Retinal pigment epithelial cell (primary cell): Measurements from ENCODE around the gene INTU.

ENCODE experiments used
- DNase-seq: peaks from one replicate; pipeline ENCODE4 v3.0.0-alpha.2; 2010; ENCODE audit warnings: low read depth
- H3K4me3 ChIP-seq: 2 replicates; pipeline ENCODE4 v1.5.1; 2011; ENCODE audit warnings: mild to moderate bottlenecking, low read length, control low read depth, moderate library complexity
- CTCF ChIP-seq: conservative IDR thresholded peaks from 2 replicates; pipeline ENCODE4 v1.5.1; 2011; ENCODE audit warnings: low read depth, low read length, control low read depth, inconsistent platforms

INTU gene

DNA sequence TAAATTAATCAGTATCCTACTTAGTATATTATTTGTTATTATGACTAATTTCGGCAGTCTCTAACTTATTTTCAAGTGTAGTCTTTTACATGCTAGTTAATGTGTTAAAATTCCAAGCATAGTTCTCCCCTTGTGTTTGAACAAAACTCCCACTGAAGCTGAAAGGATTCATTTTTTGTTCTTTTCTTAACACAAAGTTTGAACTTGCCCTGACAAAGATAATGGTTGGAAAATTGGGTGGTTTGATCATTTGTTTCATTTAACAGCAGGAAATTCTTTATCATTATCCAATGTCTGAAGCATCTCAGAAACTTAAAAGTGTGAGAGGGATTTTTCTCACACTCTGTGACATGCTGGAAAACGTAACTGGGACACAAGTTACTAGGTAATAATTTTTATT is 36.0 kb downstream of the INTU start:
- no peak for TF ChIP-seq CTCF
- DNase-seq = no peak

DNA sequence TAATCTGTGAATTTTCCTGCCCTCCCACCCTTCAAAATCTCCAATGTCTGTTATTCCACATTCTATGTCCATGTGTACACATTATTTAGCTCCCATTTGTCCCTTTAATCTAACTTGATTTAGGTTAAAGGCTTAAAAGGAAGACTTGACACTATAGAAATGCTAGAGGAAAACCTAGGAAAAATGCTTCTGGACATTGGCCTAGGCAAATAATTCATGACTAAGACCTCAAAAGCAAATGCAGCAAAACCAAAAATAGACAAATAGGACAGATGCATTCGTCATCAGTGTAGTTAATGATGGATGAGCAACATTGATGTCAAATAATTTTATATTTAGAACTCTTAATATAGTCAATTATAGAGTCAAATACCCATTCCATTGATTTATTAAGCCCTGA is 36.9 kb downstream of the INTU start:
- no peak overlapping the region for H3K4me3 ChIP-seq
- no peak for DNase-seq
- no peak for TF ChIP-seq CTCF

More for the DNA sequence above, 36.0 kb downstream of the INTU start:
- no peak overlapping the region for H3K4me3 ChIP-seq

GRCh38 chr4:127672111-127672510 is 39.4 kb downstream of the INTU start:
- no peak overlapping the region for H3K4me3 ChIP-seq
- TF ChIP-seq CTCF = no peak
- DNase-seq = no peak

GRCh38 chr4:127685292-127685691 is 52.5 kb downstream of the INTU start:
- TF ChIP-seq CTCF = no peak
- DNase-seq = no peak
- no peak overlapping the region for H3K4me3 ChIP-seq

- TF ChIP-seq CTCF = no peak
- DNase-seq = no peak
- no peak overlapping the region for H3K4me3 ChIP-seq
Measured at GRCh38 chr4:127686658-127687057, 53.9 kb downstream of the INTU start.

DNA sequence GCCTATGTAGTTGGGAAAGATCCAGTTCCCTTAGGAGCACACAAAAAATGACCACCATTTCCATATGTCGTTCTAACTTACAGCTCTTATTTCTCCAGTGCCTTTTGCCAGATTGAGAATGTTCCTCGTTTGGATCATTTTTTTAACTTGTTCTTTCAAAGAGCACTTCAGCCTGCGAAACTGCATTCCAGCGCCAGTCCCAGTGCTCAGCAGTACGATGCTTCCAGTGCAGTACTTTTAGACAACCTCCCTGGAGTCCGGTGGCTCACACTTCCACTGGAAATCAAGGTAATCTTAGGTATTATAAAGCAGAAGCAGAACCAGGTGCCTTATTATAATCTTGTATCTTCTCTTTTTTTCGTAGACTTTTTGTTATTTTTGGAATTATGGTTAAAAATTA is 54.8 kb downstream of the INTU start:
- TF ChIP-seq CTCF = no peak
- no peak for DNase-seq
- no peak overlapping the region for H3K4me3 ChIP-seq

- no peak for TF ChIP-seq CTCF
- no peak overlapping the region for H3K4me3 ChIP-seq
- peak; percentile 75 for DNase-seq
Measured at GRCh38 chr4:127698789-127699200, 66.0 kb downstream of the INTU start.
